DOHH2 (cell line): ENCODE measurements around the gene GPRC5D.
A peak's percentile ranks its signal among the peaks of the same experiment; 100 is the strongest.

Source experiments
- H3F3A ChIP-seq: fragments of 200-600 bp; sonication (generic), shearing (Covaris generic); 2 replicates; pipeline ENCODE4 v1.6.0; 2016; ENCODE audit warnings: antibody characterized with exemption, mild to moderate bottlenecking; ENCODE audit not compliant: control insufficient read depth, insufficient read depth
- H3K27ac ChIP-seq: fragments of 200-600 bp; sonication (generic); 2 replicates; pipeline ENCODE4 v1.5.1; 2014; ENCODE audit warnings: low read depth, mild to moderate bottlenecking, low read length, moderate library complexity
- H3K27me3 ChIP-seq: fragments of 200-600 bp; sonication (generic); 2 replicates; pipeline ENCODE4 v1.6.1; 2014; ENCODE audit warnings: mild to moderate bottlenecking, low read length, mixed read lengths; ENCODE audit not compliant: control insufficient read depth
- H3K36me3 ChIP-seq: fragments of 200-600 bp; sonication (generic); 2 replicates; pipeline ENCODE4 v1.6.1; 2014; ENCODE audit warnings: mild to moderate bottlenecking, low read length, moderate library complexity, mixed read lengths; ENCODE audit not compliant: control insufficient read depth
- H3K4me1 ChIP-seq: fragments of 200-600 bp; sonication (generic); 2 replicates; pipeline ENCODE4 v1.6.1; 2014; ENCODE audit warnings: mild to moderate bottlenecking, low read length, mixed read lengths; ENCODE audit not compliant: control insufficient read depth
- H3K4me2 ChIP-seq: fragments of 200-600 bp; sonication (generic); 2 replicates; pipeline ENCODE4 v1.6.0; 2014; ENCODE audit warnings: mild to moderate bottlenecking, low read length, moderate library complexity
- H3K4me3 ChIP-seq: fragments of 200-600 bp; sonication (generic); 2 replicates; pipeline ENCODE4 v1.5.1; 2014; ENCODE audit warnings: mild to moderate bottlenecking, low read length, mixed read lengths
- H3K79me2 ChIP-seq: fragments of 200-600 bp; sonication (generic); 2 replicates; pipeline ENCODE4 v1.6.1; 2014; ENCODE audit warnings: mild to moderate bottlenecking, low read length, mixed read lengths; ENCODE audit not compliant: control insufficient read depth
- H3K9me2 ChIP-seq: fragments of 200-600 bp; sonication (generic); replicated peaks from 2 replicates; pipeline ENCODE4 v1.6.1; 2014; ENCODE audit warnings: mild to moderate bottlenecking, low read length, mixed read lengths; ENCODE audit not compliant: control insufficient read depth
- H3K9me3 ChIP-seq: fragments of 200-600 bp; sonication (generic); 2 replicates; pipeline ENCODE4 v1.6.1; 2014; ENCODE audit warnings: antibody characterized with exemption, low read length, mixed read lengths; ENCODE audit not compliant: control insufficient read depth, insufficient read depth
- H4K20me1 ChIP-seq: fragments of 200-600 bp; sonication (generic); 2 replicates; pipeline ENCODE4 v1.6.0; 2014; ENCODE audit warnings: low read depth, mild to moderate bottlenecking, antibody characterized with exemption, low read length, moderate library complexity; ENCODE audit not compliant: control insufficient read depth, insufficient read depth
- CTCF ChIP-seq: fragments of 200-600 bp; sonication (generic); IDR thresholded peaks from one replicate; pipeline ENCODE4 v1.5.1; 2014; ENCODE audit warnings: antibody characterized with exemption, mild to moderate bottlenecking, low read depth, low read length; ENCODE audit not compliant: poor library complexity, severe bottlenecking
- EZH2phosphoT487 ChIP-seq: fragments of 200-600 bp; sonication (generic); IDR thresholded peaks from 2 replicates; pipeline ENCODE4 v1.6.1; 2017; ENCODE audit warnings: borderline replicate concordance, mild to moderate bottlenecking, antibody characterized with exemption, low read length, moderate library complexity, mixed read lengths

GPRC5D gene

GRCh38 chr12:12918781-12919389 lies 33.1 kb downstream of the GPRC5D start:
- TF ChIP-seq CTCF (no peak), EZH2phosphoT487 (no peak)
- H3K4me3 ChIP-seq, result no peak overlapping the region
- no peak overlapping the region for H3K4me2 ChIP-seq
- H3K4me1 ChIP-seq, result no peaks in the 10 kb centered on the region
- no peak overlapping the region for H3K27ac ChIP-seq
- no peaks in the 10 kb centered on the region for H3F3A ChIP-seq
- H4K20me1 ChIP-seq, result no peaks in the 10 kb centered on the region
- H3K79me2 ChIP-seq, result no peaks in the 10 kb centered on the region
- H3K27me3 ChIP-seq, result peaks cover 9% of the 10 kb centered on the region
- no peaks in the 10 kb centered on the region for H3K9me3 ChIP-seq
- no peaks in the 10 kb centered on the region for H3K36me3 ChIP-seq
- no peaks in the 10 kb centered on the region for H3K9me2 ChIP-seq

- no peak for TF ChIP-seq EZH2phosphoT487
- TF ChIP-seq CTCF, result no peak
- H3K9me2 ChIP-seq, result no peaks in the 10 kb centered on the region
- no peaks in the 10 kb centered on the region for H3K4me1 ChIP-seq
- no peaks in the 10 kb centered on the region for H3K9me3 ChIP-seq
- no peak overlapping the region for H3K4me2 ChIP-seq
- H4K20me1 ChIP-seq, result no peaks in the 10 kb centered on the region
- peaks cover 9% of the 10 kb centered on the region for H3K27me3 ChIP-seq
- H3K4me3 ChIP-seq, result no peak overlapping the region
- no peaks in the 10 kb centered on the region for H3K79me2 ChIP-seq
- no peak overlapping the region for H3K27ac ChIP-seq
- H3K36me3 ChIP-seq, result no peaks in the 10 kb centered on the region
- H3F3A ChIP-seq, result no peaks in the 10 kb centered on the region
Observed at GRCh38 chr12:12917517-12917916, 34.5 kb downstream of the GPRC5D start.

- TF ChIP-seq CTCF, result peak; percentile 95
- TF ChIP-seq EZH2phosphoT487, result no peak
- Histone ChIP-seq H3F3A (no peaks in the 10 kb centered on the region), H3K9me2 (no peaks in the 10 kb centered on the region), H3K79me2 (no peaks in the 10 kb centered on the region), H3K4me1 (no peaks in the 10 kb centered on the region), H3K27me3 (peaks cover 9% of the 10 kb centered on the region), H3K27ac (no peak overlapping the region), H3K36me3 (no peaks in the 10 kb centered on the region), H3K4me2 (no peak overlapping the region), H4K20me1 (no peaks in the 10 kb centered on the region), H3K9me3 (no peaks in the 10 kb centered on the region), H3K4me3 (no peak overlapping the region)
Observed at GRCh38 chr12:12916135-12916944, 35.6 kb downstream of the GPRC5D start.
